DND-41 (cell line): ENCODE measurements around the gene RASSF8.

Experiments
- CTCF ChIP-seq: IDR thresholded peaks from 2 replicates; pipeline ENCODE4 v1.5.1; 2012; ENCODE audit warnings: borderline replicate concordance, low read length, moderate library complexity, mild to moderate bottlenecking; ENCODE audit not compliant: poor library complexity, severe bottlenecking; ENCODE audit errors: extremely low read depth
- EZH2 ChIP-seq: IDR thresholded peaks from 3 replicates; pipeline ENCODE4 v1.6.1; 2012; ENCODE audit warnings: borderline replicate concordance, low read depth, mild to moderate bottlenecking, moderate library complexity, low read length, inconsistent platforms; ENCODE audit not compliant: severe bottlenecking

DNA sequence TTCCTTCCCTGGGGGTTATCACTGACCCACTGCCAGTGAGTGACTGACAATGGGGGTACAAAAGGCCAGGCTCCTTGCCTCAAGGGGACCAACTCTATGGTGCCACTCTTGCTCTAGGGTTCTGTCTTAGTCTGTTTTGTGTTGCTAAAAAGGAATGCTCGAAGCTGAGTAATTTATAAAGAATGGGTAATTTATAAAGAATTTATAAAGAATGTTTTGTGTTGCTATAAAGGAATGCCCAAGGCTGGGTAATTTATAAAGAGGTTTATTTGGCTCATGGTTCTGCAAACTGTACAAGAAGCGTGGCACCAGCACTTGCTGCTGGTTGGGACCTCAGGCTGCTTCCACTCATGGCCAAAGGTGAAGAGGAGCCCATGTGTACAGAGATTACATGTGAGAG, 15.8 kb upstream of the RASSF8 start:
- TF ChIP-seq CTCF (no peak), EZH2 (no peak)
